GM19455 (cell line): ENCODE data around the gene SETD2.

Source experiments
- ATAC-seq: cut with Tn5 transposase; IDR thresholded peaks from one replicate; pipeline ENCODE4 v1.9.1; 2021; ENCODE audit not compliant: unreplicated experiment

Gene SETD2

DNA sequence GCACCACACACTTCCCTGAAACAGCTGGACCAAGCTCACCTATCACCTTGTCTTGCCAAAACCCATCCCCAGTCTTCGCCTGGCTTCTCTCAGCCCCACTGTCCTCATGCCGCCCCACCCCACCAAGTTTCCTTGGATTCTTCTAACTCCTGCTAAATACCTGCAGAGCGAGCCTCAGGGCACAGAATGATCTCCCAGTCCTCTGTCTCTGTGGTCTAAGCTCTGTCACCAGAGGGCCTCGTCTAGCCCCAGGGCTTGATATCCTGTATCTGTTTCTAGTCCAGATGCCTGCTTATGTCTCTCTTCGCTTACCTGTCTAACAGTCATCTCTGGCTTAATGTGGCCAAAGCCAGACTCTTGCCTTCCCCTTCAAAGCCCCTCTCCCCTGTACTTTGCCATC is 197.1 kb downstream of the SETD2 start:
- no peak for ATAC-seq
